Activated T-cell treated with anti-CD3 and anti-CD28 coated beads, Interleukin-2, amount 50 U/mL, for 72 hours (primary cell): ENCODE data around the gene MDFI. TPM values are rescaled to one million over a fixed set of nuclear protein-coding genes. Genes with fewer than 3 reads are reported as not detected.

Experiments used
- ATAC-seq, 2 donors: fragments of 150-1000 bp; cut with Tn5 transposase; replicated peaks in 1 of 2; 2 replicates each; pipeline ENCODE4 v1.10.0; 2021; ENCODE audit warnings: moderate library complexity in 2 of 2, mild to moderate bottlenecking in 1 of 2
- DNase-seq, 2 donors: peaks; one replicate each; pipeline ENCODE4 v3.0.0; 2021 to 2022; ENCODE audit warnings: mixed read lengths in 1 of 2
- H3K27ac Mint-ChIP-seq: one replicate; pipeline ENCODE4 v1.8.0; 2022; ENCODE audit warnings: mild to moderate bottlenecking, moderate library complexity, mixed read lengths
- H3K27me3 Mint-ChIP-seq: one replicate; pipeline ENCODE4 v1.8.0; 2022; ENCODE audit warnings: low read depth, mixed read lengths
- H3K36me3 Mint-ChIP-seq, 2 donors: one replicate each; pipeline ENCODE4 v1.8.0; 2022; ENCODE audit warnings: mixed read lengths in 2 of 2, mild to moderate bottlenecking in 1 of 2; ENCODE audit not compliant: insufficient read depth in 2 of 2
- H3K4me1 Mint-ChIP-seq: one replicate; pipeline ENCODE4 v1.8.0; 2022; ENCODE audit warnings: low read depth, mixed read lengths
- H3K4me3 Mint-ChIP-seq, 2 donors: one replicate each; pipeline ENCODE4 v1.8.0; 2022; ENCODE audit warnings: mild to moderate bottlenecking in 2 of 2, mixed read lengths in 2 of 2, moderate library complexity in 2 of 2
- H3K9me3 Mint-ChIP-seq, 2 donors: one replicate each; pipeline ENCODE4 v1.8.0; 2022; ENCODE audit warnings: mixed read lengths in 2 of 2
- total RNA-seq, 2 donors: library from RNA; stranded (reverse); gene quantifications; one replicate each; pipeline ENCODE4 v1.2.3, GENCODE V29; 2022

Gene MDFI
- total RNA-seq, 2 donors from 2014 or later = not detected

DNA sequence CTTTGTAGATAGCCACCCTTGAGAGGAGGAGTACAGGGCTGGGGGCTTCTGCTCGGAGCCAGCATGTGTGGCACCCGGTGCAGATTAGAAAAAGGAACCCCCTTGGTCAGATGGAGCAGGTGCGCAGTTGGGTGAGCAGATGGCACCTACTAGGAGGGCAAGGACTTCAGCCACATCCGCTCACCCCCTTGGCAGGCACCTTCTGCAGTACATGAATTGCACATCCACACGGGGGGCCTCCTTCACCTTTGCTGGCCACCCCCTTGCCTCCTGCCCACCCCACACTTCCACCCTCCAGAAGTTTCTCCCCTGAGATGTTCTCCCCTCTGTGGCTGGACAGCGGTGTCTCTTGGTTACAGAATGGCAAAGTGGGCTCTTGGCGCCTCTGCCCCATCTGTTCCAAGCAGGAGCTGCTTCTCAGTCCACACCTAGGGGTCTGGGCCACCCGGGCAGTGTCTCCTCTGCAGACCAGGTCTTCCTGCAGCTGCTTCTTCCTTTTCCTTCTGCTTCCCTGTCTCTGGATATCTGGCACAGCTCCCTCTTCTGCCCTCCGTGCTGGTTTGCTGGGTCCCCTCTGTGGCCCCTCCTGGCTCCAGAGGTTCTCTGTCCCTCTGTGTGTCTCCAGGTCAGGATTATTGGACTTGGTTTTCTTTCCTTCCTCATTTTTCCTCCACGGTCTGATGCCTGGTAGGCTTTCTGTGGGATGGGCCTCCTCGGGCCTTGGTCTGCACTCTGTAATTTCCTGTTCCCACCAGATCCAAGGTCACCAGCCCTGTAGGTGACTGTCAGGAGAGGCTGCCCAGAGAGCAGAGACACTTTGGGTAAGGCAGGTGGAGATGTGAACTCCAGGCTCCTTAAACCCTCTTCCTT is 4.1 kb downstream of the MDFI start:
- Mint-ChIP-seq H3K4me1 (peaks cover 6% of the 10 kb centered on the region), H3K27ac (no peak overlapping the region), H3K4me3 (no peak overlapping the region), H3K27me3 (peaks cover 42% of the 10 kb centered on the region), H3K9me3 (no peaks in the 10 kb centered on the region), H3K36me3 (no peaks in the 10 kb centered on the region)
- DNase-seq = no peak
- no peak for ATAC-seq

DNA sequence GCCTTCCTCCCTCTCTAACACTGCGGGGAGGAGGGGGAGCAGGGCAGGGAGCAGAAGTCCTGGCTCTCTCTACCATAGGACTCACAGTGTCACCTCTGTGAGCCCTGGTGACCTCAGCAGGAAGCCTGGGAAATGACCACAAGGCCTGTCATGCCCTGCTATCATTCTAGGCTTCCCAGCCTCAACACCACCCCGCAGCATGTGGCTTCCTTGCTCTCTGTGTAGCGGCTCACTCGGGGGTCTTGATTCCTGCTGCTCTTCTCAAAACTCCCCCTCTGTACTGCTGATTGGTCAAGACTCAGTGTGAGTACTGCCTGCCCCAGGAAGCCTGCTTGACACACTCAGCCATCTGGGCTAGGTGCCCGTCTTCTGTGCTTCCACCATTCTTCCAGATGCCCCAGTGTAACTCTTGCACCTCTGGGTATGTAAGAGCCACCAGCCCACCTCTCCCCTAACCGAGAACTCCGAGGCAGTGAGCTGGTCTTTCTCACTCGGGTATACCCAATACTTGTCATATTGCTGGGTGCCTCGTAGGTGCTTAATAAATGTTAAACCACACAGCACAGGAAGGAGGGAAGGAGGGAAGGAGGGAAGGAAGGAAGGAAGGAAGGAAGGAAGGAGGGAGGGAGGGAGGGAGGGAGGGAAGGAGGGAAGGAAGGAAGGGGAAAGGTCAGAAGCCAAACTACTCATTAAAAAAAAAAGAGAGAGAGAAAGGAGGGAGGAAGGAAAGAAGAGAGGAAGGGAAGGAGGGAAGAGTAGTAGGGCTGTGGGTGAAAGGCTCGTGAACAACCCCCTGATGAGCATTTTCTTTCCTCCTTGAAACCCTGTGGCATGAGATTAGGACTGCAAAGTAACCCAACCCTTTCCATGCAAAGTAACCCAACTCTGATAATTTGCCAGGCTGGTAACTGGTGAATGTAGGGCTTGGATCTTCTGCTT is 5.0 kb downstream of the MDFI start:
- Mint-ChIP-seq H3K4me3 (no peak overlapping the region), H3K4me1 (no peaks in the 10 kb centered on the region), H3K27ac (no peak overlapping the region), H3K27me3 (peaks cover 37% of the 10 kb centered on the region), H3K36me3 (no peaks in the 10 kb centered on the region), H3K9me3 (no peaks in the 10 kb centered on the region)
- no peak for ATAC-seq
- no peak for DNase-seq

- H3K9me3 Mint-ChIP-seq = no peaks in the 10 kb centered on the region
- H3K4me3 Mint-ChIP-seq = no peak overlapping the region
- no peaks in the 10 kb centered on the region for H3K36me3 Mint-ChIP-seq
- no peaks in the 10 kb centered on the region for H3K4me1 Mint-ChIP-seq
- H3K27ac Mint-ChIP-seq = no peak overlapping the region
- DNase-seq (no peak), ATAC-seq (no peak)
- peaks cover 37% of the 10 kb centered on the region for H3K27me3 Mint-ChIP-seq
Observed at GRCh38 chr6:41643899-41644269, 5.6 kb downstream of the MDFI start.

DNA sequence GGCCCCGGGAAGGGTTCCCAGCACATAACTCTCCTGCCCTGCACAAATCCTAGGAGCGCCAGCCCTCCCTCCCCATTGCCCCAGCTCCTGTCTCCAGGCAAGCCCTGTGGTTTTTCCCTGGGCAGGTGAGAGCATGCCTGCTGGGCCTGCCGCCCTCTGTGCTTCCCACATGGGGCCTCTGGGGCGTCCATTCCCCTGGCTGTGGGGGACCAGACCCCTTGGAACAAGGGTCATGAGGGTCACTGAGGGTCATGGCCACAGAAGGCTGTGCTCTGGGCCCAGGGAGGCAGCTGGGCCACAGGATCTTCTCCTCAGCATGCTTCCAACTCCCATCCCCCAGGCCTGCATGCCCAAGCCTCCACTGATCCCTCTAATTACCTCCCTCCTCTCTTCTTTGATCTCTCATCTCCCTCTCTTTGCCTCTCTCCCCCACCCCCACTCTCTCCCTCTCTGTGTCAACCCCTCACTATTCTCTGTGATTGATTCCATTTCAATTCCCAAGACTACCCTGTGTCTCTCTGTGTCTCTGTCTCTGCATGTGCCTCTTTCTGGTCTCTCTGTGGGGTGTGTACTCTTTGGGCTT is 6.1 kb downstream of the MDFI start:
- Mint-ChIP-seq H3K4me1 (no peaks in the 10 kb centered on the region), H3K36me3 (no peaks in the 10 kb centered on the region), H3K27me3 (peaks cover 32% of the 10 kb centered on the region), H3K9me3 (no peaks in the 10 kb centered on the region), H3K27ac (no peak overlapping the region), H3K4me3 (no peak overlapping the region)
- ATAC-seq (no peak), DNase-seq (no peak)

GRCh38 chr6:41645007-41645618 is 6.8 kb downstream of the MDFI start:
- peaks cover 25% of the 10 kb centered on the region for H3K27me3 Mint-ChIP-seq
- DNase-seq (no peak), ATAC-seq (no peak)
- H3K27ac Mint-ChIP-seq = no peak overlapping the region
- no peaks in the 10 kb centered on the region for H3K4me1 Mint-ChIP-seq
- H3K9me3 Mint-ChIP-seq = no peaks in the 10 kb centered on the region
- H3K36me3 Mint-ChIP-seq = no peaks in the 10 kb centered on the region
- H3K4me3 Mint-ChIP-seq = no peak overlapping the region

DNA sequence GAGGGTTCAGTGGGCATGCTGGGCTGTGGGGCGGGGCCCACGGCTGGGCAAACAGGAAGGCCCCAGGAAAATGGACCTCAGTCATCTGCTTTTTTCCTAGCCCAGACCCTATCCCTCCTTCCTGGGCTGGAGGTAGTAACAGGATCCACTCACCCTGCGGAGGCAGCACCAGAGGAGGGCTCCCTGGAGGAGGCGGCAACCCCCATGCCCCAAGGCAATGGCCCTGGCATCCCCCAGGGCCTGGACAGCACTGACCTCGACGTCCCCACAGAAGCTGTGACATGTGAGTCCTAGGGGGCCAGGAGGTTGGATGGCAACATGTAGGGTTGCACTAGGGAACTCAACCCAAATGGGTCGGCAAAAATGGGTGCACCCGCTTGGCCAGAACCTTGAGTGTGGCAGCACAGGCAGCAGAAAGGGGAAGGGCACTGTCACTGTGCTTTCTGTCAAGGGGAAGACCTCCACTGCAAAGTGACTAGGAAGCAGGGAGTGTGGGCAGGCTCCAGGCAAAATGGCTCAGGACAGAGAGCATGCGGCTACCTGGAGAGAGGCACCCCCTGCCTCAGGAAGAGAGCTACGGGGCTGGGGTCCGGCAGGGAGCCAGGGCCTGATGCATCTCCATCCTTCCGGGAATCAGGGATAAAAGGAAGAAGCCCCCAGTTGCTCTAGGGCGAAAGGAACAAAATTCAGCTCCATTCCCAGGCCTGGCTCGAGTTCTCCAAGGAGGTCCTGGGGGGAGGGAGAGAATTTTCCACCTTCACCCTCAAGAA is 7.9 kb downstream of the MDFI start:
- no peaks in the 10 kb centered on the region for H3K4me1 Mint-ChIP-seq
- no peak overlapping the region for H3K27ac Mint-ChIP-seq
- ATAC-seq (no peak), DNase-seq (no peak)
- no peaks in the 10 kb centered on the region for H3K9me3 Mint-ChIP-seq
- H3K27me3 Mint-ChIP-seq = peaks cover 16% of the 10 kb centered on the region
- no peaks in the 10 kb centered on the region for H3K36me3 Mint-ChIP-seq
- H3K4me3 Mint-ChIP-seq = no peak overlapping the region

DNA sequence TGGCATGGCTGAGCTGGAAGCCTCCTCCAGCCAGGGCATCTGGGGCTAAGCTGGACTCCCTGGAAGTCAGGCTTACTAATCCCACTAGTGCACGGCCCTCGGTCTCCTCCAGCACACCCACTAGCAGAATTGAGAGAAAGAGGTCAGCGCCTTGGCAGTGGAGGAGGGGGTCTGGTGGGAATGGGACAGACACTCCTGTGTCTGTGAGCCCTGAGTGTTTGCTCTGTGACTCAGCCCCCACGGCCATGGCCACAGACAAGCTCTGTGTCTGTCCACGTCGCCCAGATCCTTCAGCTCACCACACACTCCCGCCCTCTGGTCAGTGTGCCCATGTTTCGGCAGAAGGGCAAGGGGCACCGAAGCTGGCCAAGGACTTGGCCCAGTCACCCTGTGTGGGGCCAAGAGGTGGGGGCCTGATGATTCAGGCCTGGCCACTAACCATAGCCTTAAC is 8.8 kb downstream of the MDFI start:
- ATAC-seq (no peak), DNase-seq (no peak)
- no peaks in the 10 kb centered on the region for H3K4me1 Mint-ChIP-seq
- no peaks in the 10 kb centered on the region for H3K9me3 Mint-ChIP-seq
- no peak overlapping the region for H3K4me3 Mint-ChIP-seq
- H3K27me3 Mint-ChIP-seq = peaks cover 12% of the 10 kb centered on the region
- no peak overlapping the region for H3K27ac Mint-ChIP-seq
- no peaks in the 10 kb centered on the region for H3K36me3 Mint-ChIP-seq

DNA sequence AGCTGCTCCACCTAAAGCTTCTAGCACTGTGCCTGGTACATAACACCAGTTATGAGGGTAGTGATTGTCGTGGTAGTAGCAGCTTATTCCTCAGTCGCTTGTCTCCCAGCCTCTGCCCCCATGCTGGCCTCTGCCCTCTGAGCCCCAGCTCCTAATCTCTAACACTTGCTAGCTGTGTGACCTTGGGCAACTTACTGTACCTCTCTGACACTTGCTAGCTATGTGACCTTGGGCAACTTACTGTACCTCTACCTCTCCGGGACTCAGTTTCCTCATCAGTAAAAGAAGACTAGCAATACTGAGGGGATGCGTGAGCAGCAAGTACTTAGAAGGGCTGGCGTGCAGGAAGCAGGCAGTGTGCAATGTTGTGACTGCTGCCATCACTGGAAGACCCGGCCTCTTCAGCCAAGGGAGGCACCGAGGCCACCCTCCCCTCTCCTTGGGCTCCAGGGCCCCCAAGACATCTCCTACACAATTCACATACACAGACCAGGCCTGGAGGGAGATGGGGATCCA is 9.9 kb downstream of the MDFI start:
- Mint-ChIP-seq H3K27ac (no peak overlapping the region), H3K4me3 (no peak overlapping the region), H3K9me3 (no peaks in the 10 kb centered on the region), H3K4me1 (no peaks in the 10 kb centered on the region), H3K27me3 (peaks cover 1% of the 10 kb centered on the region), H3K36me3 (no peaks in the 10 kb centered on the region)
- DNase-seq (no peak), ATAC-seq (no peak)

GRCh38 chr6:41648921-41649320 is 10.7 kb downstream of the MDFI start:
- DNase-seq (no peak), ATAC-seq (no peak)
- Mint-ChIP-seq H3K27me3 (no peaks in the 10 kb centered on the region), H3K27ac (no peak overlapping the region), H3K4me1 (no peaks in the 10 kb centered on the region), H3K4me3 (no peak overlapping the region), H3K9me3 (no peaks in the 10 kb centered on the region), H3K36me3 (no peaks in the 10 kb centered on the region)

- DNase-seq (no peak), ATAC-seq (no peak)
- no peaks in the 10 kb centered on the region for H3K27me3 Mint-ChIP-seq
- H3K27ac Mint-ChIP-seq = no peak overlapping the region
- no peaks in the 10 kb centered on the region for H3K9me3 Mint-ChIP-seq
- H3K4me1 Mint-ChIP-seq = no peaks in the 10 kb centered on the region
- no peak overlapping the region for H3K4me3 Mint-ChIP-seq
- H3K36me3 Mint-ChIP-seq = no peaks in the 10 kb centered on the region
Observed at GRCh38 chr6:41649596-41649995, 11.3 kb downstream of the MDFI start.

GRCh38 chr6:41650120-41650519 is 11.9 kb downstream of the MDFI start:
- no peak for ATAC-seq
- Mint-ChIP-seq H3K36me3 (no peaks in the 10 kb centered on the region), H3K27ac (no peak overlapping the region), H3K27me3 (no peaks in the 10 kb centered on the region), H3K4me1 (no peaks in the 10 kb centered on the region), H3K9me3 (no peaks in the 10 kb centered on the region), H3K4me3 (no peak overlapping the region)
- no peak for DNase-seq

- peaks cover 5% of the 10 kb centered on the region for H3K27me3 Mint-ChIP-seq
- no peaks in the 10 kb centered on the region for H3K36me3 Mint-ChIP-seq
- DNase-seq (no peak), ATAC-seq (no peak)
- H3K4me3 Mint-ChIP-seq = no peak overlapping the region
- H3K9me3 Mint-ChIP-seq = no peaks in the 10 kb centered on the region
- H3K4me1 Mint-ChIP-seq = no peaks in the 10 kb centered on the region
- no peak overlapping the region for H3K27ac Mint-ChIP-seq
Observed at GRCh38 chr6:41651246-41651961, 13.1 kb downstream of the MDFI start.
